NCI-H345 (cell line): Measurements from ENCODE around the gene IL6R.
"Not testable (repeated sequence)": the region's sequence is repeated elsewhere in the genome, so short reads cannot be mapped to it uniquely, and the experiment has no call there.

Experiments
- DNase-seq: peaks from one replicate; lab custom pipeline; 2025; lab: John Stamatoyannopoulos, UW

IL6R gene

DNA sequence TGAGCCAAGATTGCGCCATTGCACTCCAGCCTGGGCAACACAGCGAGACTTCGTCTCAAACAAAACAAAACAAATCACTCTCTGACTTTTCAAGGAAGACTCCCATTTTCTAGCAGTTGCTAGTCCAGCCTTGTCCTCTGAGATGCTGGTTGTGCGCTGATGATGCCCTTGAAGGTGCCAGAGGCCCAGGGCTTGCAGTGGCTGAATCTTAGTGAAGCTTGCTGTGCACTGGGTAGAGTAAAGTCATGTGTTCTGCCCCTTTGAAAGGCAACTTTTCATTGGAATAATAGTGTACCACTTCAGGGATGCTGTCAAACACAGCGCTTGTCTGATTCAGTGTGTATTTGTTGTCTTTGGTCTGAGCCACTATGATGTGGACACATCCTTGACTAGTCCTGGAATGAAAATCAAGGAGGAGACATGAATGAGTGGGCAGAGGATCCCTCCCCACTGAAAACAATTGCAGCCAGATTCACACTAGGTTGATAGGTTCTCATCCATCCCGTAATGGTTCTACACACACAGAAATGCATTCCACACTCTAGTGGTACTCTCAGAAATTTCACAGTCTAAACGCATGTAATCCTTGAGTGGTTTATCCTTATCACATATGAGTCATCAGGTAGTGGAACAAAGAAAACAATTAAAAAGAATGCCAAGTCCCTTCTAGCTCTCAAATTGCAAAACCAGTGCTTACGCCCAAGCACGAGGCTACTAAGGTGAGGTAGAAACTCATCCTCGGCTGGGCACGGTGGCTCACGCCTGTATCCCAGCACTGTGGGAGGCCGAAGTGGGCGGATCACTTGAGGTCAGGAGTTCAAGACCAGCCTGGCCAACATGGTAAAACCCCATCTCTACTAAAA lies 79.0 kb downstream of the IL6R start:
- DNase-seq: no peak

DNA sequence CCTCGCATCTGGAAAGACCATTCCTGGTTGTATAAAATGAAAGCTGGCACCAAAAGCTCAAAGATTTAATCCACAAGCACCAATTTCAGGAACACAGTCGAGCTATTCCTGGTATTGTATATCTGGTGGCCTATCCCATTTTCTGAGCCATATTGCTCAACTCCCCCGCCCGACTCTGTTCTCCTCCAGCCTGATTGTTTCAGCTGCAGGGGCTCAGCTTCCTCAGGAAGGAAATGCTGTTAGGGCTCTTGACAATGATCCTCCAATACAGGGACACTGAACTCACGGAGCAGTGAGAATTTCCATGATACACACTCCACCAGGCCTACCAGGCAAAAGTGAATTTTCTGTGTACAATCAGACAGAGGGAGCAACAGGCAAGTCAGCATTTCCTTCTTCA lies 80.0 kb downstream of the IL6R start:
- DNase-seq: no peak

DNA sequence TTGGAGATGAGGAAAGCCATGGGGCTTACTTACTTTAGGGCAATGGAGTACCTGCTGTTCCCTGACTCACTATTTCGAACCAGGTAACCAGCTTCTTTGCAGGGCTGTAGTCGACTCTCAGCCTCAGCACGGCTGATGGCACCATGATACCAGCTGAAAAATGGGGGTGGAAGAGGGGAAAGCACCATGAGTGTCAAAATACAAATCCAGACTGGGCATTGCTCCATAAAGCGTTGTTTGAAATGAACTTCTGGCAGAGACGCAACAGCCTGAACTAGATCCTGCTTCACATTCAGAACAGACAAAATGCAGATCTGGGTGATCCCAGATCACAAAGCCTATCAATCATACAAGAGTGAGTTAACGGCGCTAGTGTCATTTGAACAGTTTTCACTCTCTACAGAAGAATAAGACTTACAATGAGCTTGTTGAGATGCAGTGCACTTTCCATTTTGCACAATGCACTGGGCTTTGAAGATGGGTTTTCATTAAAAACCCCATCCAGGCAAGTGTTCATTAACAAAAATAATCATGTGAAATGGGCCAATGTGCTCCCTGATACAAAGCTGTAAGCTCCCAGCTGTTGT lies 80.9 kb downstream of the IL6R start:
- DNase-seq: no peak

DNA sequence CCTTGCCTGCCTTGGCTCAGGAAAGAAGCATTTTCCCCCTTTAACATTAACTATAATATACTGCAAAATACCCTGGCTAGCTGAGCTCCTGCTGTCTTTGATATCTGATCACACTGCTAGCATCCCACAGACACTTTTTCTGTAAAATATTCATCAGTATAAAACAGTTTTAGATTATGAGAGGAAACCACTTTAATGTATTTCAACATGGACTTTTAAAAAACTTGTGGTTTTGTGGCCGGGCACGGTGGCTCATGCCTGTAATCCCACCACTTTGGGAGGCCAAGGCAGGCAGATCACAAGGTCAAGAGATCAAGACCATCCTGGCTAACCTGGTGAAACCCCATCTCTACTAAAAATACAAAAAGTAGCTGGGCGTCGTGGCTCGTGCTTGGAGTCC lies 81.6 kb downstream of the IL6R start:
- not testable (repeated sequence) for DNase-seq

DNA sequence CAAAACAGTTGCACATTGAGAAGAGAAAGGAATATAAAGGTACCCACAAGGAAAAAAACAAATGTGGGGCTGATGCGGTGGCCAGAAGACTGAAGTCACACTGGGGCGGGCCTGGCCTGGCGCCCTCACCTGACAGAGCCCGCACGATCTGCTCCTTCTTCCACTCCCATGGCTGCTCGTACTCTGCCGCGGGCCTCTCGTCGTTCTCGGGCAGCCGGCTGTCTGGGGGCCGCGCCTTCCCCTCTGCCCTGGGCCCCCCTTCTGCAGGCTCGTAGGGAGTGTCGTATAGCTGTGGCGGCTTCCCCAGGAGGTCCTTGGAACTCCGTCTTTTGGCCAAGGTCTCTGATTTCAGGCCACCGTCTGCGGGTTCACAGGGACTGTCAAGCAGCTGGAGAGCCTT lies 83.8 kb downstream of the IL6R start:
- no peak for DNase-seq

DNA sequence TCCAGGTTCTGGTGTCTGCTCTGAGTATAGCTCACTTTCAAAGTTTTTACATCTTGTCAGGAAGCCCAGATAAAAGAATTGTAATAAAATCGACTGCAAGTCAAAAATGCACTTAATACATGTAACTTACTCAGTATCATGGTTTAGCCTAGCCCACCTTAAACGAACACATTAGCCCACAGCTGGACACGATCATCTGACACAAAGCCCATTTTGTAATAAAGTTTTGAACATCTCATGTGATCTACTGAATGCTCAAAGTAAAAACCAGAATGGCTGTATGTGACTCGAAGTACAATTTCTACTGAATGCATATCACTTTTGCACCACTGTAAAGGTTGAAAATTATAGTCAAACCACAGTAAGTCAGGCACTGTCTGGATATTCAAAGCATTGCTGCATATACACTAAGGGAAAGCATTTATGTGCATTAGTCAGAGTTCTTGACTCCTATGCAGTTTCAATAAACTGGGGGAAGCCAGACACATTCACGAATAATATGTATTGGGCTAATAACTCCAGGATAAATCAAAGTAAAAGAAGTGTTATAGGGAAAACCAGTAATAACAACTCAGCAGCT lies 84.6 kb downstream of the IL6R start:
- no peak for DNase-seq

DNA sequence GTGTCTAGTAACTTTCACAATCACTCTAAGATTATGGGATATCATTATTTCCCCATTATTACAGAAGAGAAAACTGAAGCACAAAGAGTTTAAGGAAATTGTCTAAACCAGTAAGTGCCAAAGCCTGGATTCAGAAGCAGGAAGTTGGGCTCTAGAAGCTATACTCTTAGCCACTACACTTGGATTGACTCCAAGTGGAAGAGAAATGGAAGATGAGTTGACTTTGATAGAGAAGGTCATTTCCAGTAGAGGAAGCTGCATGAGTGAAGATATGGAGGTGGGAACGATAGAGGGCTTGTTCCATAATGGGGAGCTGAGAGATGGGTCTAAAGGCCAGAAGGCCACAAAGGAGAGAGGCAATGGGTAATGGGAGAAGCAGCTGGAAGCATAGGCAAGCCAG lies 85.2 kb downstream of the IL6R start:
- no peak for DNase-seq

DNA sequence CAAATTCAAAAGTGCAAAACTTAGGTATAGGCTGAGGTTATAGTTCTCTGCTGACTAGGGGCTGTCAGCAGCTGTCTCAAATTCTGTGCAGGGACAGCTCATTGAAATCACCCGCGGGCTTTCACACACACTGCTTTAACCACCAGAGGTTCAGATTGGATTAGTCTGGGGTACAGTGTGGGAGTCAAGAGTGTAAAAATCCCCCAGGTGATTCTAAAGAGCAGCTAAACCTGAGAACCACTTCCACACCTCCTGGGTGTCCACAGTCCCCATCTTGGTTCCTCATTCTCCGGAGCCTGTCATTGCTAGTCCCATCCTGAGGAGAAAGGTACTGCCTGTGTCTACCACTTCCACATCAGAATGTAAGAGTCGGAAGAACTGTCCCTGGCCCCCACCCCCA lies 87.0 kb downstream of the IL6R start:
- no peak for DNase-seq

DNA sequence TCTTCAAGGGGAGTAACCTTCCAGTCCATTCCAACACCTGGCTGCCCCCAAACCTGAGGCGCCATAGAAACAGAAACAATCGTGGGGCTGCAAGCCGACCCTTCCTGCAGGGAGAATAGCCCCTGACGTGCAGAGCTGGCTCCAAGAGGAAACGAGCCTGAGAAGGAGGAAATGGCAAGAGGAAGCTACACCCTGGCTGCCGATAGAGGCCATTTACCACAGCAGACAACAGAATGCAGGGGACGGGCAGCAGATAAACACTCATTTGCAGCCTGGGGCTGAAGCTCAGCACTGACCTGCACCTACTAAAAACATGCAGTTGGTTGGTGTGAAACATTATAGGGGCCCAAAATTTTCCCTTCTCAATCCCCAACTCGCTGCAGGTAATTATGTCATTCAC lies 88.1 kb downstream of the IL6R start:
- no peak for DNase-seq

DNA sequence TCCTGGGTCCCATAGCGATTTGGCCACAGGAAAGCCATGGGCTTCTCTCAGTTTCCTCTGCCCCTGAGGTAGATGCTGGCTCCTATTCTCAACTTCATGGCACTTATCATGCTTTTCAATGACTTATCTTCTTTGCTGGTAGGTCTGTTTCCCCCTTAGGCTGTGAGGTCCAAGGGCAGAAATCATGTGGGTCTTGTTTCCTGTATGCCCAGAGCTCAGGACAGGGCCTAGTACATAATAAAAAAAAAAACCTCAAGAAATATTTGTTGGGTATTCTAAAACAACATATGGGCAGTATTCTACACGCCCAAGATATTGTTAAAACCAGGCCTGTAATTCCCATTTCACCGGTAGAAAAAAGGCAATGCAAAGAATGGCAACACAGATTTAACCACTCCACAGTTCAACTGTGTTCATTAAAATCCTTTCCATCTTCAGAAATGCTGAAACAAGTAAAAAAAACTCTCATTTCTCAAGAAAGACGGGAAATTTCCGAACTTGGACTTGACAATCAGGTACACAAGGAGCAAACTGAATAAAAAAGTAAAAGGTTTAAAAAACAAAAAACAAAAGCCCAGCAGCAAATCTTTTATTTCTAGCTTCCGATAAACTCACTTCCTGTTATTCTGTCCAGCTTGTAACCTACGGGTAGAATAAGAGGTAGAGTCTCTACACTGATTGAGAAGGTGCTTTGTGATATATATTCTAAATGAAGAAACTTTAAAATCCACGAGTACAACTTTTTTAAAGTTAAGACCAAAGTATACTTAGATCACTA lies 90.5 kb downstream of the IL6R start:
- DNase-seq: no peak

DNA sequence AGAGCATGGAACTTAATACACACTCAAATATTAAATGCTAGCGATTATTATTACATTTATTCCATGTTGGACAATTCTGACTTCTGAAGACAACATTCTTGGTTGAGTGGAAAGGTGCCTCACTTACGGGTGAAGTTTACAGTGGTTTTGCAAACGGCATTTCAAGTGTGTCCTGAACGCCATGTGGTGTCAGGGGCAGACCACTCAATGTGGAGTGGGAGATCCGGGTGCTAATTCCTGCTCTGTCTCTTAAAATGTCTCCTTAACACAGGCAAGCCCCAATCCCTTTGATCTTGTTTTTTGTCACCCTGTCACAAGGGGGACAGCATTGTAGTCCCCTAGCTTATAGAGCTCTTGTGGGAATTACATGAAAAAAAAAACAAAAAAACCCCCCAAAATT lies 91.2 kb downstream of the IL6R start:
- no peak for DNase-seq

DNA sequence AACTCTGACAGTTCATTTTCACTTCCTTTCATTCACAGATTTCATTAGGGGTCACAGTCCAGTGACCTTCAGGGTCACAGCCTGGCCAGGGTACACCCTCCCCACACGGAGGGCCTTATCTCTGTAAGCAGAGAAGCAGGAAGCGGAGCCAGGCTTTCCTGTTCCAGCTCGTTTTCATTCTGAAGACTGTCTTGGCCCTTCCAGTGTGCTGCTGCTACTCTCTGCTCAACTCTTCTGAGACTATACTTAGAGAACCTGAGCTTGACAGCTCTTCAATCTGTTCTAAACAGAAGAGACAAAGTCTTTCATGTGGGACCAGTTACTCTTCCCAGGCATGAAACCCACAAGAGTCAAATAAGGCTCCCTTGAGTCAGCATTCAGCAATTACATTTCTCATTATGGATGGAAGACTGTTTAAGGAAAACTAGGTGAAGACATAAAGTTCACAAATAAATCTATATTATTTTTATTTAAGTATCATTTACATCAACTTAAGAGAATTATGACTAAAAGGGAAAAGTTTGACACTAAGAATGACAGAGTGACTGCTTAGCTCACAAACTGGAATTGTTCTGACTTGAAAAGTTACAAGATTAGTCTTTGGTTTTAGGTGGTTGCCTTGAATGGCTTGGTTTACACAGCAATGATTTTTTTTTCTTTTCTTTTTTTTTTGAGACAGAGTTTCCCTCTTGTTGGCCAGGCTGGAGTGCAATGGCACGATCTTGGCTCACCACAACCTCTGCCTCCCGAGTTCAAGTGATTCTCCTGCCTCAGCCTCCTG lies 92.1 kb downstream of the IL6R start:
- no peak for DNase-seq

DNA sequence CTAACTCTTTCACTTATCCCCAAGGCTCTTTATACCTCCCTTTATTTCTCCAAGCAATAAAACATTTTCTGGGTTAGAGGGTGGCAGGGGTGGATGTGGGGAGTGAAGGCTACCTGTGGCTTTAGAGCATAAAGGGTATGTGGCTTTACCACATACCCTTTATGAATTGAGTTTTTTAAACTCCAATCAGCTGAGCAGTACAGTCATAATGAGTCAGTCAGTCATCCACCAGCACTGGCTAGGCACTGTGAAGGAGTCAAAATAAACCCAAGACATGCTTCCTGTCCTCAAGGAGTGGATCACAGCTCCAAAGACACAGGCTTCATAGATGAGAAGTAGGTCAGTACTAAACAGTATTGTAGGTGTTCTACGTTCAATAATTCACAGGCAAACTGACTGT lies 94.3 kb downstream of the IL6R start:
- DNase-seq: no peak

DNA sequence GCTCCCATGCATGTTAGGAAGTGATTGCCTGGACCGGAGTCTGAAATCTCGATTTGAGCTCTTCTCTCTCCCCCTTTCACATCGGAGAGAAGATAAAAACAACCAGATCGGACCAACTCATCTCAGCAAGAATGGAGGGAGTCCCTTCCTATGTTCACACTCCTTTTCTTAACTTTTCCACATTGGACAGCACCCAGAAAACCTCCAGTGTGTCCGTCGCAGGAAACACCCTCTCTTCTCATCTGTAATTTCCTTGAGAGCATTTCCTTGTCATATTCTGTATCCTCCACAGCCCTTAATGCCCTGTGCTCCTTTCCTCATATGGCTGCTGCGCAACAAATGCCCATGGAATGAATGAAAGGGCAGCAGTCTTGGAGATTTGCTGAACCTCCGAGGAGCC lies 95.4 kb downstream of the IL6R start:
- DNase-seq: no peak

DNA sequence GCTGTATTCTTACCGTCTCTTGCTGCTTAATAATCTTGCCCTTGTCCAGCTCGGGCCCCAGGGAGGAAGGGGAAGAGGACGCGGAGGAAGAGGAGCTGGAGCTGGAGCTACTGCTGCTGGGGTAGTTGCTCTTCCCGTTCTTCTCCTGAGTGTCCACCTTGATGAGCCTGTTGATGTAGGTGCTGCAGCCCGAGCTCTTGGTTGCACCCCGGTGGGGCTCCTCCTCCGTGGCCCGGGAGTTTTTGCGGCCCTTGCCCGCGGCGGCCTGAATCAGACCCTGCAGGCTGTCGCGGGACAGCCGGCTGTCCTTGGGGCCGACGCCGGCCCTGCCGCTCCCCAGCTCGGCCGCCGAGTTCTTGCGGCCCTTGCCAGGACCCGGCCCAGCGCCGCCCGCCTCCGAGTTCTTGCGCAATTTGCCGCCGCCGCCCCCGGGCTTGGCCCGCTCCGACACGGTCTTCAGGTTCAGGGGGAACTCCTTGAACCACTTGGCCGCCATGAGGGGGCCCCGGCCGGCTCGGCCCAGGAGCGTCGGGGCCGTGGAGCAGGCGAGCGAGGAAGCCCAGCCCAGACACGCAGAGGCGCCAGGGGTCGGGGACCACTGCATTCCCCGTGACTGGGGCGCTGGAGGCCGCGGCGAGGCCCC lies 96.4 kb downstream of the IL6R start:
- no peak for DNase-seq

DNA sequence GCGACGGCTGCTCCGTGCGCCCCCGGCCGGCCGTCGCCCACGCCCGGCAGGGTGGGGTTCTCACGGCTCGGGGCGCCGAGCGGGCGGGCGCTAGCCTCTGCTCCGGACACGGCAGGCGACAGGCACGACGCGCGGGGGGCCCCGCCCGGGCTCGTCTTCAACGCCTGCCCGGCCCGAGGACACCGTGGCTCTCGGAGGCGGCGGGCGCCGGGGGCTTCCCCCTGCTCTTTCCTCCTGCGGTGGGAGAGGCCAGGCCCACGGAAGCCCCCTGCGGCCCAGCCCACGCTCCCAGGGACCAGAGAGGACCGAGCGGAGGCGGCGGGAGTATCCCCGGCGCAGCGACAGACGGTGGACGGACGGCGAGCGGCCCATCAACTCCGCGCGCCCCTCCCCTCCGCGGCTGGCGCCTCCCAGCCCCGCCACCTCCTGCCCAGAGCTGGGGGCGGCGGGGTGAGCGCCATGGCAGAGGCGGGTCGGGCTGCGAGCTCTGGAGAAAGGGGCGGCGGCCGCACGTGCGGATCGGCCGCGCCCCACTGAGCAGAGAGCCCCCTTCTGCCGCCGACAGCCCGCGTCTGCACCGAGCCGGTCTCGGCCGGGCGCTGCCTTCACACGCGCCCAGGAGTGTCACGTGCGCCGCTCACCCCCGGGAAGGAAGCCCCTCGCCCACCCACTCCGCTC lies 97.1 kb downstream of the IL6R start, which contains the start of the genes SHE and TDRD10:
Gene SHE (minus strand): TSS at position 347 of the 678 bp plus-strand sequence. CDS start 386 bp downstream, outside the sequence.
Gene TDRD10 (plus strand): TSS at position 154 of the 678 bp plus-strand sequence. CDS start 4,685 bp downstream, outside the sequence.
- DNase-seq: peak; percentile 18

DNA sequence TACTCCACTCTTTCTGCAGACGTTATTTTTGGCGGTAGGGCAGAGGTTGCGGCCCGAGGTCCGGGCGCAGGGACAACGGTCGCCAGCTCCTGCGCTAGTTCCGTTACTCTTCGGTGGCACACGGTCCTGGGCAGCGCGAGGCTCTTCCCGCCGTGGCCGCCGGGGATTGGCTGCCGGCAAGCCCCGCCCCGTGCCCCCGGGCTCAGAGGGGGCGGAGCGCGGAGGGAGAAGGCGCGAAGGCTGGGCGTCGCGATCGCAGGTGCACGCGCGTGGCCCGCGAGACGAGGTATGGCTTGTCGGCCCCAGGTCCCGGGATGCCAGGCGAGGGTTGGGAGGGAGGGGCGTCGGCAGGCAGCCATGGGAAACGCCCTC lies 97.6 kb downstream of the IL6R start:
- DNase-seq: no peak

DNA sequence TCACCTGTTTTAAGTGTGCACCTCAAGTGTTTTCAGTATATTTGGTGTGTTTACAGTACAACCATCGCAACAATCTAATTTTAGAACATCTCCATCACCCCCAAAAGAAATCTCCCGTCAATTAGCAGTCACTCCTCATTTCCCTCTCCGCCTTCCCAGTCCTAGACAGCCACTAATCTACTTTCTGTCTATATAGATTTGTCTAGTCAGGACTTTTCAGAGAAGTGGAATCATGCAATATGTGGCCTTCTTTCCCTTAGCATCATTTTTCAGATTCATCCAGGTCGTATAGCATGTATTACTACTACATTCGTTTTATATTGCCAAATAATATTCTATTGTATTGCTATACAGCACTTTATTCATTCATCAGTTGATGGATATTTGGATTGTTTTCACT lies 98.8 kb downstream of the IL6R start:
- DNase-seq: no peak

DNA sequence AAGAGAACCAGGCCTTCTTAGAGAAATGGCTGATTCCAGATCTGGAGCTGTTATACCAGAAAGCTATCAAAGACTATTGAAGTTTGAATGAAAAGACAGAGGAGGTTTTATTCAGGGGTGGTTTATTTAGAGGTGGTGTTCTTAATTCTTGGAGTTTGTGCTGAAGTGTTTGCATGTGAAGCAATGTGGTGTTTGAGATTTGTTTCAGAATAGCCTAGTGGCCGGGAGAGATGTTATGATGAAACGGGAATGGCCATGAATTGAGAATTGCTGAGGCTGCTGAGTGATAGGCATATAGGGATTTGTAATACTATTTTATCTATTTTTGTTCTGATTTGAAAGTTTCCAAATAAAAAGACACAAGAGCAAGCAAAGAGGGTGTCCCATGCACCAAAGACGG lies 107.6 kb downstream of the IL6R start:
- DNase-seq: no peak

DNA sequence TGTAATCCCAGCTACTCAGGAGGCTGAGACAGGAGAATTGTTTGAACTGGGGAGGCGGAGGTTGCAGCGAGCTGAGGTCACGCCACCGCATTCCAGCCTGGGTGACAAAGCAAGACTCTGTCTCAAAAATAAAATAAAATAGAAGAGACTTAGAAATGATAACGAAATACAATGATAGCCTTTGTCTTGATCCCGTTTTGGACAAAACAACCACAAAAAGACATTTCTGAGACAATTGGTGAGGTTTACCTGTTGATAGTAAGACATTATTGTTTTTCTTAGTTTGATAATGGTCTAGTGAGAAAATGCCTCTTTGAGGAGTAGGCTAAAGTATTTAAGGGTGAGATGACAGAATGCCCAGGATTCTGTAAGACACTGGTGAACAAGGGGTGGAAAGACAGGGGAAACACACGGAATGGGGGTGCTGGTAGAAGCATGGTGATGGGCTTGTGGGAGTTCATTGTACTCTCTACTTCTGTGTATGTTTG lies 109.0 kb downstream of the IL6R start:
- no peak for DNase-seq
